Measurements from ENCODE around the gene DCUN1D3. TPM values are rescaled to one million over a fixed set of nuclear protein-coding genes. Genes with fewer than 3 reads are reported as not detected.

Gene DCUN1D3
- total RNA-seq, 1 donor from 2014 or later: 14.0 TPM

DNA sequence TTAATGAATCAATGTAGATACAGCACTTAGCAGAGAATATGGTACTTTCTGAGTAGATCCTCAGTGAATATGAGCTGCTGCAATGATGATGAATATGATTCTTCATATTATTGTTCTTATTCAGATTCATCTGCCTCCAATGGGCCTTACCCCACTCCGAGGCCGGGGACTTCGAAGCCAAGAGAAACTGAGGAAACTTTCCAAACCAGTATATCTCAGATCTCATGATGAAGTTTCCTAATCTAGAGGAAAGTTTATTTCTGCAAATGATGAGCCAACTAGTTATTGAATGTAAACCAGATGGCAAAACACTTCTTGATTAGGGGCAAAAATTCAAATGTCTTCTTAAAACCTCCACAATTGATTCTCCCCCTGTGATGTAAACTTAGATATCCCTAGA, 23.7 kb upstream of the DCUN1D3 start:
- FAIRE-seq (no peak), DNase-seq (ENCODE audit: low read depth) (no peak)
- TF ChIP-seq CTCF (IDR thresholded peaks at IDR 0.05; ENCODE audit: insufficient read depth, low read length, severe bottlenecking): no peak

GRCh38 chr16:20920799-20921198, 20.6 kb upstream of the DCUN1D3 start:
- H3K27me3 ChIP-seq (ENCODE audit: control insufficient read depth, insufficient read depth, low read length): no peaks in the 10 kb centered on the region
- DNase-seq (ENCODE audit: low read depth) (no peak), FAIRE-seq (no peak)
- H3K4me3 ChIP-seq (ENCODE audit: low read depth, low read length): no peak overlapping the region
- no peaks in the 10 kb centered on the region for H3K36me3 ChIP-seq (ENCODE audit: control insufficient read depth, insufficient read depth, low read length)
- TF ChIP-seq CTCF (IDR thresholded peaks at IDR 0.05; ENCODE audit: insufficient read depth, low read length, severe bottlenecking): no peak

More for the DNA sequence above, 23.7 kb upstream of the DCUN1D3 start:
- no peak overlapping the region for H3K4me3 ChIP-seq (ENCODE audit: low read depth, low read length)
- H3K27me3 ChIP-seq (ENCODE audit: control insufficient read depth, insufficient read depth, low read length): no peaks in the 10 kb centered on the region
- no peaks in the 10 kb centered on the region for H3K36me3 ChIP-seq (ENCODE audit: control insufficient read depth, insufficient read depth, low read length)

DNA sequence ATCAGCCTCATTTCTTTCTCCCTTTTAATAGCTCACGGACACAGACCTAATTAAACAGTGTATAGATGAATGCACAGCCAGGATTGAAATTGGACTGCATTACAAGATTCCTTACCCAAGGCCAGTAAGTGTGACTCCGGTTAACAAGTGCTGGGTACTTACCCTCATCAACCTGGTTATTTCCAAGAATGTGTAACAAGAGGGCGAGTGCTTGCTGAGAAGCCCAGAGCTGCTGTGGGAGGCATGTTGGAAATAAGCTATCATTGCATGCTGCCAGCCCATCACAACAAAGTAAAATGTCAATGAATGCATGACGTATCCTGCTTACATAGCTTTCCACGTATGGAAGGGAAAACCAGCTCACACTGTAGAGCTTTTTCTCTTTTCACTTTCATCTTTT, 19.9 kb upstream of the DCUN1D3 start:
- no peak for FAIRE-seq
- Histone ChIP-seq H3K27me3 (ENCODE audit: control insufficient read depth, insufficient read depth, low read length) (no peaks in the 10 kb centered on the region), H3K36me3 (ENCODE audit: control insufficient read depth, insufficient read depth, low read length) (no peaks in the 10 kb centered on the region), H3K4me3 (ENCODE audit: low read depth, low read length) (no peak overlapping the region)
- DNase-seq (ENCODE audit: low read depth): no peak
- no peak for TF ChIP-seq CTCF (IDR thresholded peaks at IDR 0.05; ENCODE audit: insufficient read depth, low read length, severe bottlenecking)

DNA sequence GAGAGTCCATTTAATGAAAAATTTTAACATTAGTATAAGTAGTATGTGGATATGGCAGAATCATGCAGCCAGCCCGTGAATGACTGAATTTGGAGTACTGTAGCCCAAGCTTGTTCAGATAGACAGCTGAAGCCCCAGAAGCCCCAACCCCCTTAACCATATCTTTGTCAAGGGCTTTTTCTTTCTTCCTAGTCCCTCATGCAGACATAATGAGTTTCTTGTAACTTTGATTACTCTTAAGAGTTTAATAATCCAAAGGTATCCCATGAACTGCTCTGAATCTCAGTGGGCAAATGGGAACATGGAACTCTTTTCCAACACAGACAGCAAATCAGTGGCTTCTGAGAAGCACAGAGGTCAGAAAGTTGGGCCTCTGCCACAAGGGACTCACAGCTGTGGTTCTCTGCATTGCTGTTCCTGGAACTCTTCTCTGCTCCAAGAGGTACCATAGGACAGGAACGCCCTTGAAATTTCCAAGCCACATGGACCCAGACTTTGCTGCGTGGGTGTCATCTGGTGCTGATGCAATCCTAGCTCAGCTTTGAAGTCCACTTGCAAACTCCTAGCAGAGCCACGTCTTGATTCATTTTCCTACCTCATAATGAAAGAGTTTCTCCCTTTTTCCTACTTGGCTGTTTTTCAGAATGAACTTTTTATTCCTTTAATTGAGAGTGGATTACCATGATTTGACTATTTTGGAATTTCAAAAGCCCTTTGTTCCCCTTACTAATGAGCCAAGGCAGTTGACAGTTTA, 18.5 kb upstream of the DCUN1D3 start:
- no peak for TF ChIP-seq CTCF (IDR thresholded peaks at IDR 0.05; ENCODE audit: insufficient read depth, low read length, severe bottlenecking)
- FAIRE-seq: no peak
- no peaks in the 10 kb centered on the region for H3K36me3 ChIP-seq (ENCODE audit: control insufficient read depth, insufficient read depth, low read length)
- DNase-seq (ENCODE audit: low read depth): no peak
- no peaks in the 10 kb centered on the region for H3K27me3 ChIP-seq (ENCODE audit: control insufficient read depth, insufficient read depth, low read length)
- no peak overlapping the region for H3K4me3 ChIP-seq (ENCODE audit: low read depth, low read length)

DNA sequence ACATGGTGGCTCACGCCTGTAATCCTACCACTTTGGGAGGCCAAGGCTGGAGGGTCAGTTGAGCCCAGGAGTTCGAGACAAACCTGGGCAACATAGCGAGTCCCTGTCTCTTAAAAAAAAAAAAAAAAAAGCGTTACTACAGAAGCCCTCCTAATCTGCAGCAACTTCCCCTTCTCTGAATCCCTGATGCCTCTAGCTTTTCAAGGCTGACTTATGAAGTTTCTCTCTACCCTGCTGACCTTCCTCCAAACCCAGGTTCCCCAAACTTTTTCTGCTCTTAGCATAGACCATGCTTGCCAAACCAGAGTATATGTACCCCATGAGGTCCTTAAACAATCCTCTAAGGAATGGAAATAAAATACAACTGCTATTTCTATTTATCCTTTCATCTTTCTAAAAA, 16.8 kb upstream of the DCUN1D3 start:
- no peaks in the 10 kb centered on the region for H3K36me3 ChIP-seq (ENCODE audit: control insufficient read depth, insufficient read depth, low read length)
- no peak for TF ChIP-seq CTCF (IDR thresholded peaks at IDR 0.05; ENCODE audit: insufficient read depth, low read length, severe bottlenecking)
- no peaks in the 10 kb centered on the region for H3K27me3 ChIP-seq (ENCODE audit: control insufficient read depth, insufficient read depth, low read length)
- H3K4me3 ChIP-seq (ENCODE audit: low read depth, low read length): no peak overlapping the region
- DNase-seq (ENCODE audit: low read depth) (no peak), FAIRE-seq (no peak)

- DNase-seq (ENCODE audit: low read depth): no peak
- FAIRE-seq: no peak
- TF ChIP-seq CTCF (IDR thresholded peaks at IDR 0.05; ENCODE audit: insufficient read depth, low read length, severe bottlenecking): no peak
- no peaks in the 10 kb centered on the region for H3K36me3 ChIP-seq (ENCODE audit: control insufficient read depth, insufficient read depth, low read length)
- H3K27me3 ChIP-seq (ENCODE audit: control insufficient read depth, insufficient read depth, low read length): no peaks in the 10 kb centered on the region
- H3K4me3 ChIP-seq (ENCODE audit: low read depth, low read length): no peak overlapping the region
Observed at GRCh38 chr16:20916289-20916688, 16.1 kb upstream of the DCUN1D3 start.
